HEK293 (cell line): Measurements from ENCODE around the gene SCAMP5.
A peak's percentile ranks its signal among the peaks of the same experiment; 100 is the strongest.

Experiments used
- CTCF ChIA-PET: fragments of 350-600 bp; formaldehyde crosslinking; extraction: SDS; loops from one replicate; lab custom pipeline; 2021; ENCODE audit warnings: antibody characterized with exemption; lab: Yijun Ruan, JAX
- POLR2A ChIA-PET: fragments of 300-600 bp; formaldehyde crosslinking; extraction: SDS; loops from one replicate; lab custom pipeline; 2020; ENCODE audit warnings: antibody characterized with exemption, inconsistent platforms; lab: Yijun Ruan, JAX
- H3K27ac ChIP-seq: fragments of 200-500 bp; sonication (Bioruptor generic); 2 replicates; pipeline ENCODE4 v1.5.1; 2014; ENCODE audit warnings: low read depth, low read length, control low read depth, inconsistent platforms; ENCODE audit errors: extremely low read depth
- H3K36me3 ChIP-seq, 2 experiments: fragments of 200-500 bp in 1 of 2; sonication (Bioruptor generic) in 1 of 2; 1 replicate in 1 of 2; 2 replicates in 1 of 2; pipeline ENCODE4 v1.5.1; 2014 to 2017; ENCODE audit warnings: inconsistent platforms in 2 of 2, low read length in 2 of 2; ENCODE audit not compliant: control insufficient read depth in 2 of 2, insufficient read depth in 1 of 2
- H3K4me1 ChIP-seq: fragments of 200-500 bp; sonication (Bioruptor generic); 2 replicates; pipeline ENCODE4 v1.5.1; 2014; ENCODE audit warnings: mild to moderate bottlenecking, low read length, inconsistent platforms; ENCODE audit not compliant: control insufficient read depth, insufficient read depth
- H3K4me3 ChIP-seq: 2 replicates; pipeline ENCODE4 v1.5.1; 2011; ENCODE audit warnings: low read depth, mild to moderate bottlenecking, control low read depth, low read length, moderate library complexity
- H3K9me3 ChIP-seq: fragments of 200-500 bp; sonication (Bioruptor generic); 2 replicates; pipeline ENCODE4 v1.5.1; 2014; ENCODE audit warnings: low read depth, low read length, inconsistent platforms; ENCODE audit not compliant: control insufficient read depth, insufficient read depth
- EGR2 ChIP-seq: fragments of 450-650 bp; formaldehyde crosslinking; IDR thresholded peaks from 2 replicates; pipeline ENCODE4 v1.5.1; 2016; ENCODE audit warnings: low read depth, missing biosample characterization, missing genetic modification characterization
- GLI2 ChIP-seq: fragments of 450-650 bp; formaldehyde crosslinking; IDR thresholded peaks from 2 replicates; pipeline ENCODE4; 2017; ENCODE audit warnings: missing biosample characterization, missing genetic modification characterization, low read depth, borderline replicate concordance
- OVOL3 ChIP-seq: fragments of 450-650 bp; formaldehyde crosslinking; IDR thresholded peaks from 2 replicates; pipeline ENCODE4 v1.5.1; 2016; ENCODE audit warnings: missing biosample characterization, missing genetic modification characterization
- ZBTB17 ChIP-seq: fragments of 450-650 bp; formaldehyde crosslinking; IDR thresholded peaks from 2 replicates; pipeline ENCODE4 v1.5.1; 2016; ENCODE audit warnings: missing biosample characterization, missing genetic modification characterization
- ZBTB20 ChIP-seq: fragments of 450-650 bp; formaldehyde crosslinking; IDR thresholded peaks from 2 replicates; pipeline ENCODE4 v1.5.1; 2016; ENCODE audit warnings: missing biosample characterization, missing genetic modification characterization
- ZNF112 ChIP-seq: fragments of 450-650 bp; formaldehyde crosslinking; IDR thresholded peaks from 2 replicates; pipeline ENCODE4 v1.5.0; 2017; ENCODE audit warnings: missing biosample characterization, missing genetic modification characterization
- ZNF174 ChIP-seq: fragments of 450-650 bp; formaldehyde crosslinking; IDR thresholded peaks from 2 replicates; pipeline ENCODE4 v1.5.0; 2017; ENCODE audit warnings: missing biosample characterization, mild to moderate bottlenecking, missing genetic modification characterization
- ZNF2 ChIP-seq: fragments of 450-650 bp; formaldehyde crosslinking; IDR thresholded peaks from 2 replicates; pipeline ENCODE4 v1.5.1; 2016; ENCODE audit warnings: missing biosample characterization, missing genetic modification characterization
- ZNF23 ChIP-seq: fragments of 450-650 bp; formaldehyde crosslinking; IDR thresholded peaks from 2 replicates; pipeline ENCODE4 v1.5.1; 2016; ENCODE audit warnings: missing biosample characterization, missing genetic modification characterization, borderline replicate concordance
- ZNF26 ChIP-seq: fragments of 450-650 bp; formaldehyde crosslinking; IDR thresholded peaks from 2 replicates; pipeline ENCODE4 v1.5.1; 2016; ENCODE audit warnings: missing biosample characterization, missing genetic modification characterization
- ZNF394 ChIP-seq: fragments of 450-650 bp; formaldehyde crosslinking; IDR thresholded peaks from 2 replicates; pipeline ENCODE4 v1.5.1; 2016; ENCODE audit warnings: missing biosample characterization, missing genetic modification characterization, mild to moderate bottlenecking, moderate library complexity, borderline replicate concordance
- ZNF426 ChIP-seq: fragments of 450-650 bp; formaldehyde crosslinking; IDR thresholded peaks from 2 replicates; pipeline ENCODE4 v1.5.1; 2017; ENCODE audit warnings: missing biosample characterization, missing genetic modification characterization, mild to moderate bottlenecking, inconsistent platforms, moderate library complexity
- ZNF501 ChIP-seq: fragments of 450-650 bp; formaldehyde crosslinking; IDR thresholded peaks from 2 replicates; pipeline ENCODE4 v1.5.1; 2016; ENCODE audit warnings: missing biosample characterization, missing genetic modification characterization
- ZNF510 ChIP-seq: fragments of 450-650 bp; formaldehyde crosslinking; IDR thresholded peaks from 2 replicates; pipeline ENCODE4 v1.5.1; 2018; ENCODE audit warnings: mild to moderate bottlenecking, missing genetic modification characterization, missing biosample characterization; ENCODE audit not compliant: insufficient replicate concordance
- ZNF580 ChIP-seq: fragments of 450-650 bp; formaldehyde crosslinking; IDR thresholded peaks from 2 replicates; pipeline ENCODE4 v1.5.1; 2016; ENCODE audit warnings: missing biosample characterization, missing genetic modification characterization
- ZNF654 ChIP-seq: fragments of 450-650 bp; formaldehyde crosslinking; IDR thresholded peaks from 2 replicates; pipeline ENCODE4 v1.5.1; 2016; ENCODE audit warnings: low read depth, missing biosample characterization, missing genetic modification characterization
- ZNF768 ChIP-seq: fragments of 450-650 bp; formaldehyde crosslinking; IDR thresholded peaks from 2 replicates; pipeline ENCODE4 v1.5.1; 2018; ENCODE audit warnings: missing biosample characterization, mild to moderate bottlenecking, missing genetic modification characterization
- TF ChIP-seq, protein P1 (sequence below): fragments of 450-650 bp; formaldehyde crosslinking; IDR thresholded peaks from 2 replicates; pipeline ENCODE4 v1.5.1; 2016; ENCODE audit warnings: missing biosample characterization, missing genetic modification characterization
- TF ChIP-seq, protein P2 (sequence below): fragments of 450-650 bp; formaldehyde crosslinking; IDR thresholded peaks from 2 replicates; pipeline ENCODE4 v1.5.1; 2016; ENCODE audit warnings: missing biosample characterization, missing genetic modification characterization

SCAMP5 gene

DNA sequence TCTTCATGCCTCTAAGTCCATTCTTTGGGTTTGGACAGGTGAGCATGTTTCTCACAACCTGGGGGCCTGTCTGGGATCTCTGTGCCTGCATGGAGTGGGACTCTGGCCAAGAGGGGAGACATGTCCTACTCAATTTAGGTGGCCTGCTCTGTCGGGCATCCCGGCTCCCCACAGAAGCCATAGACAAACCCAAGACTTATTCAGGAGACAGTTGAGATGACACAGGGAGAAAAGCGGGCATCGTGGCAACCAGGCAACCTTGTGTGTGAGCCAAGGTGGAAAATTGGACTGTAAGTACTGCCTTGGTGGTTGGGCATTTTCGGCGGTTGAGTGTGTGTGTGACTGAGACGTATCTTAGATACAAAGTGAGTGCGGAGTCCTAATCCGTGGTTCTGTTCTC lies 68.5 kb downstream of the SCAMP5 start:
- Histone ChIP-seq H3K36me3 (no peaks in the 10 kb centered on the region; a peak in 1 of 3 replicates), H3K9me3 (no peaks in the 10 kb centered on the region), H3K27ac (no peak overlapping the region), H3K4me3 (no peak overlapping the region), H3K4me1 (peaks cover 17% of the 10 kb centered on the region)
- ChIA-PET CTCF (no interaction called here), POLR2A (no interaction called here)
- TF ChIP-seq ZNF394, result no peak
- TF ChIP-seq ZBTB17 (tag by site-specific recombination), result 0 out of 2 replicates have a peak, but pooled peaks have one; percentile 20
- TF ChIP-seq ZNF768 (tag by site-specific recombination), result no peak

GRCh38 chr15:75064846-75065245 lies 69.5 kb downstream of the SCAMP5 start:
- Histone ChIP-seq H3K27ac (no peak overlapping the region), H3K9me3 (no peaks in the 10 kb centered on the region), H3K36me3 (no peaks in the 10 kb centered on the region; a peak in 1 of 3 replicates), H3K4me3 (no peak overlapping the region), H3K4me1 (peaks cover 17% of the 10 kb centered on the region)
- CTCF ChIA-PET, result interaction anchor here (0.6 to 1.2 kb wide), 2 partner anchors 81 to 138 kb away, joined by 3 read pairs; no protein-coding TSS in a partner anchor
- TF ChIP-seq ZNF501, result no peak
- no peak for TF ChIP-seq ZNF580 (tag by site-specific recombination)
- POLR2A ChIA-PET, result interaction anchor here (3.9 kb wide), 1 partner anchor 137 kb away, joined by 15 read pairs; the partner anchor contains the start of gene C15orf39

- H3K4me1 ChIP-seq, result peaks cover 17% of the 10 kb centered on the region
- CTCF ChIA-PET, result interaction anchor here (0.6 to 1.2 kb wide), 6 partner anchors 9 to 361 kb away, joined by 3 to 7 read pairs (median 4); no protein-coding TSS in a partner anchor
- TF ChIP-seq ZNF2, result 0 out of 2 replicates have a peak, but pooled peaks have one; percentile 46
- TF ChIP-seq ZNF654, result no peak
- no peak for TF ChIP-seq ZNF426 (tag by site-specific recombination)
- 0 out of 2 replicates have a peak, but pooled peaks have one; percentile 39 for TF ChIP-seq ZBTB17 (tag by site-specific recombination)
- TF ChIP-seq GLI2 (tag by site-specific recombination), result no peak
- no peak for TF ChIP-seq ZNF768 (tag by site-specific recombination)
- no peak for TF ChIP-seq ZNF26 (tag by site-specific recombination)
- no peak for TF ChIP-seq ZNF510 (tag by site-specific recombination)
- TF ChIP-seq OVOL3 (tag by site-specific recombination), result no peak
- TF ChIP-seq ZNF23 (tag by site-specific recombination), result no peak
- TF ChIP-seq ZBTB20 (tag by site-specific recombination), result peak; percentile 99
- TF ChIP-seq ZNF174, result no peak
- TF ChIP-seq ZNF112 (tag by site-specific recombination), result no peak
- TF ChIP-seq, protein P1, sequence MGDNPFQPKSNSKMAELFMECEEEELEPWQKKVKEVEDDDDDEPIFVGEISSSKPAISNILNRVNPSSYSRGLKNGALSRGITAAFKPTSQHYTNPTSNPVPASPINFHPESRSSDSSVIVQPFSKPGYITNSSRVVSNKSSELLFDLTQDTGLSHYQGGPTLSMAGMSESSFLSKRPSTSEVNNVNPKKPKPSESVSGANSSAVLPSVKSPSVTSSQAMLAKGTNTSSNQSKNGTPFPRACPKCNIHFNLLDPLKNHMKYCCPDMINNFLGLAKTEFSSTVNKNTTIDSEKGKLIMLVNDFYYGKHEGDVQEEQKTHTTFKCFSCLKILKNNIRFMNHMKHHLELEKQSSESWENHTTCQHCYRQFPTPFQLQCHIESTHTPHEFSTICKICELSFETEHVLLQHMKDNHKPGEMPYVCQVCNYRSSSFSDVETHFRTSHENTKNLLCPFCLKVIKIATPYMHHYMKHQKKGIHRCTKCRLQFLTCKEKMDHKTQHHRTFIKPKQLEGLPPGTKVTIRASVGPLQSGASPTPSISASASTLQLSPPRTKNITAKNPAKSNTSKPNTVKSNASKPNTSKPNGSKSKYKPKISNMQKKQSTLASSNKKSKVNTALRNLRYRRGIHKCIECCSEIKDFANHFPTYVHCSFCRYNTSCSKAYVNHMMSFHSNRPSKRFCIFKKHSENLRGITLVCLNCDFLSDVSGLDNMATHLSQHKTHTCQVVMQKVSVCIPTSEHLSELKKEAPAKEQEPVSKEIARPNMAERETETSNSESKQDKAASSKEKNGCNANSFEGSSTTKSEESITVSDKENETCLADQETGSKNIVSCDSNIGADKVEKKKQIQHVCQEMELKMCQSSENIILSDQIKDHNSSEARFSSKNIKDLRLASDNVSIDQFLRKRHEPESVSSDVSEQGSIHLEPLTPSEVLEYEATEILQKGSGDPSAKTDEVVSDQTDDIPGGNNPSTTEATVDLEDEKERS, result no peak
- TF ChIP-seq EGR2 (tag by site-specific recombination), result no peak
- TF ChIP-seq, protein P2, sequence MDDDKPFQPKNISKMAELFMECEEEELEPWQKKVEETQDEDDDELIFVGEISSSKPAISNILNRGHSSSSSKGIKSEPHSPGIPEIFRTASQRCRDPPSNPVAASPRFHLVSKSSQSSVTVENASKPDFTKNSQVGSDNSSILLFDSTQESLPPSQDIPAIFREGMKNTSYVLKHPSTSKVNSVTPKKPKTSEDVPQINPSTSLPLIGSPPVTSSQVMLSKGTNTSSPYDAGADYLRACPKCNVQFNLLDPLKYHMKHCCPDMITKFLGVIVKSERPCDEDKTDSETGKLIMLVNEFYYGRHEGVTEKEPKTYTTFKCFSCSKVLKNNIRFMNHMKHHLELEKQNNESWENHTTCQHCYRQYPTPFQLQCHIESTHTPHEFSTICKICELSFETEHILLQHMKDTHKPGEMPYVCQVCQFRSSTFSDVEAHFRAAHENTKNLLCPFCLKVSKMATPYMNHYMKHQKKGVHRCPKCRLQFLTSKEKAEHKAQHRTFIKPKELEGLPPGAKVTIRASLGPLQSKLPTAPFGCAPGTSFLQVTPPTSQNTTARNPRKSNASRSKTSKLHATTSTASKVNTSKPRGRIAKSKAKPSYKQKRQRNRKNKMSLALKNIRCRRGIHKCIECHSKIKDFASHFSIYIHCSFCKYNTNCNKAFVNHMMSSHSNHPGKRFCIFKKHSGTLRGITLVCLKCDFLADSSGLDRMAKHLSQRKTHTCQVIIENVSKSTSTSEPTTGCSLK (tag by site-specific recombination), result no peak
- no peak overlapping the region for H3K27ac ChIP-seq
- no peaks in the 10 kb centered on the region for H3K9me3 ChIP-seq
- H3K4me3 ChIP-seq, result no peak overlapping the region
- no peaks in the 10 kb centered on the region; a peak in 1 of 3 replicates for H3K36me3 ChIP-seq
- POLR2A ChIA-PET, result interaction anchor here (1.3 to 3.9 kb wide), 2 partner anchors 42 to 136 kb away, joined by 4 to 15 read pairs; partner anchors contain the start of genes C15orf39 and PPCDC
These were observed 70.1 kb downstream of the SCAMP5 start for GRCh38 chr15:75065467-75065850.
